Tibial nerve (tissue), 4 donors: ENCODE data around the gene KRTAP13-4. TPM values are rescaled to one million over a fixed set of nuclear protein-coding genes. Genes with fewer than 3 reads are reported as not detected.

ENCODE experiments used
- DNase-seq, 2 donors: peaks; one replicate each; pipeline ENCODE4 v3.0.0-alpha.2; 2019; ENCODE audit warnings: low spot score in 2 of 2
- H3K27ac ChIP-seq, 4 donors: fragments of 200-600 bp; sonication (generic) in 3 of 4; one replicate each; pipeline ENCODE4 v1.5.1; 2017 to 2019; ENCODE audit warnings: mild to moderate bottlenecking in 1 of 4
- H3K27me3 ChIP-seq, 2 donors: fragments of 200-600 bp; sonication (generic) in 1 of 2; one replicate each; pipeline versions ENCODE4 v1.5.1 to v1.6.0; 2017 to 2019
- H3K36me3 ChIP-seq, 3 donors: fragments of 200-600 bp; sonication (generic); one replicate each; pipeline ENCODE4 v1.5.1; 2018 to 2019
- H3K4me1 ChIP-seq, 4 donors: fragments of 200-600 bp; sonication (generic) in 3 of 4; one replicate each; pipeline ENCODE4 v1.5.1; 2017 to 2019
- H3K4me3 ChIP-seq, 4 donors: fragments of 200-600 bp; sonication (generic) in 3 of 4; one replicate each; pipeline ENCODE4 v1.5.1; 2017 to 2019; ENCODE audit warnings: mild to moderate bottlenecking in 1 of 4, moderate library complexity in 1 of 4
- H3K9me3 ChIP-seq, 4 donors: fragments of 200-600 bp; sonication (generic) in 3 of 4; one replicate each; pipeline ENCODE4 v1.5.1; 2017 to 2019
- EP300 ChIP-seq, 2 donors: sonication (generic); formaldehyde crosslinking; IDR thresholded peaks; one replicate each; pipeline ENCODE4 v1.6.1; 2017; ENCODE audit warnings: antibody characterized with exemption in 2 of 2, mild to moderate bottlenecking in 1 of 2
- POLR2A ChIP-seq, 2 donors: fragments of 450-650 bp; IDR thresholded peaks; one replicate each; pipeline ENCODE4 v1.6.1; 2017; ENCODE audit warnings: antibody characterized with exemption in 2 of 2, mild to moderate bottlenecking in 2 of 2, moderate library complexity in 2 of 2
- WGBS, 2 donors: methylation state at CpG; one replicate each; pipeline ENCODE4 v1.1.5; 2018; 5-methylcytosine and 5-hydroxymethylcytosine counted together
- total RNA-seq, 4 donors: library from RNA; depleted of rRNA; stranded (reverse); fragments of >200 nt; gene quantifications; one replicate each; pipeline ENCODE4 v1.1.0, GENCODE V29; 2016
- TF ChIP-seq, protein P1 (sequence below), 5 experiments: fragments of 200-600 bp in 3 of 5; fragments of 450-650 bp in 2 of 5; sonication (generic) in 3 of 5; IDR thresholded peaks; one replicate each; pipeline ENCODE4 v1.5.1; 2016 to 2019; ENCODE audit warnings: antibody characterized with exemption in 5 of 5, mild to moderate bottlenecking in 3 of 5, moderate library complexity in 2 of 5

Gene KRTAP13-4, protein sequence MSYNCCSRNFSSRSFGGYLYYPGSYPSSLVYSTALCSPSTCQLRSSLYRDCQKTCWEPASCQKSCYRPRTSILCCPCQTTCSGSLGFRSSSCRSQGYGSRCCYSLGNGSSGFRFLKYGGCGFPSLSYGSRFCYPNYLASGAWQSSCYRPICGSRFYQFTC
- not detected for total RNA-seq

DNA sequence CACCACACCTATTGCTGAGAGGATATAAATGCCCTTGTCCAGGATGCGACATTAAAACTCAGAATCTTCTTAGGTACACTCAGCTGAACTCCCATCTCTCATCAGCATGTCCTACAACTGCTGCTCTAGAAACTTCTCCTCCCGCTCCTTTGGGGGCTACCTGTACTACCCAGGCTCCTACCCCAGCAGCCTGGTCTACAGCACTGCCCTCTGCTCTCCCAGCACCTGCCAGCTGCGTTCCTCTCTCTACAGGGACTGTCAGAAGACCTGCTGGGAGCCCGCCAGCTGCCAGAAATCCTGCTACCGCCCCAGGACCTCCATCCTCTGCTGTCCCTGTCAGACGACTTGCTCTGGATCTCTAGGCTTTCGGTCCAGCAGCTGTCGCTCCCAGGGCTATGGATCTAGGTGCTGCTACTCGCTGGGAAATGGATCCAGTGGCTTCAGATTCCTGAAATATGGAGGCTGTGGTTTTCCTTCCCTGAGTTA is at the start of gene KRTAP13-4:
KRTAP13-4 (plus strand) TSS at position 51 of the 486 bp plus-strand sequence; CDS start at position 107, 56 bp downstream.
- Histone ChIP-seq H3K36me3 (no peaks in the 10 kb centered on the region), H3K9me3 (no peaks in the 10 kb centered on the region)

DNA sequence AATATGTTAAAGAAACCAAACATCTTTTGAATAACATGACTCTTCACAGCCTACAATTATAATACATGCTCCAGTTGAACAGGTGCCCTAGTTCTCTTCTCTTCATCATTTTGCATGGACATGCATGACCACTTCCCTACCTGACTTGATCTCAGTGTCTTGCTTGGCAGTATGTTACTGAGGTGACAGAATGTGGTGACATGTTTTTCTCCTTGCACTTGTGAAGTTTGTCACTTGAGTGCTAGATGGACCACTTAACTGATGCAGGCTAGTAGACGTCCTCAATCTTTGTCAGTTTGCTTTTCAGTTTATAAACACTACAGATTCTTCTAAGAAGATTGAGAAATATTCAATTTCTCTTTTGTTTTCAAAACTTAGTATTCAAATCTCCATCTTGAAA is 47.8 kb upstream of the KRTAP13-4 start:
- H3K27ac ChIP-seq, result no peak overlapping the region
- H3K4me3 ChIP-seq, result no peak overlapping the region
- no peaks in the 10 kb centered on the region for H3K27me3 ChIP-seq
- H3K4me1 ChIP-seq, result no peaks in the 10 kb centered on the region
- H3K9me3 ChIP-seq, result no peaks in the 10 kb centered on the region
- TF ChIP-seq, protein P1, sequence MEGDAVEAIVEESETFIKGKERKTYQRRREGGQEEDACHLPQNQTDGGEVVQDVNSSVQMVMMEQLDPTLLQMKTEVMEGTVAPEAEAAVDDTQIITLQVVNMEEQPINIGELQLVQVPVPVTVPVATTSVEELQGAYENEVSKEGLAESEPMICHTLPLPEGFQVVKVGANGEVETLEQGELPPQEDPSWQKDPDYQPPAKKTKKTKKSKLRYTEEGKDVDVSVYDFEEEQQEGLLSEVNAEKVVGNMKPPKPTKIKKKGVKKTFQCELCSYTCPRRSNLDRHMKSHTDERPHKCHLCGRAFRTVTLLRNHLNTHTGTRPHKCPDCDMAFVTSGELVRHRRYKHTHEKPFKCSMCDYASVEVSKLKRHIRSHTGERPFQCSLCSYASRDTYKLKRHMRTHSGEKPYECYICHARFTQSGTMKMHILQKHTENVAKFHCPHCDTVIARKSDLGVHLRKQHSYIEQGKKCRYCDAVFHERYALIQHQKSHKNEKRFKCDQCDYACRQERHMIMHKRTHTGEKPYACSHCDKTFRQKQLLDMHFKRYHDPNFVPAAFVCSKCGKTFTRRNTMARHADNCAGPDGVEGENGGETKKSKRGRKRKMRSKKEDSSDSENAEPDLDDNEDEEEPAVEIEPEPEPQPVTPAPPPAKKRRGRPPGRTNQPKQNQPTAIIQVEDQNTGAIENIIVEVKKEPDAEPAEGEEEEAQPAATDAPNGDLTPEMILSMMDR (IDR thresholded peaks at IDR 0.05), result no peak
- no peak for TF ChIP-seq POLR2A (IDR thresholded peaks at IDR 0.05)
- no peak for TF ChIP-seq EP300 (IDR thresholded peaks at IDR 0.05)
- 42 to 53% methylated on average over 1 of the region's 1 CpG for WGBS, 2 donors
- DNase-seq, result no peak
- H3K36me3 ChIP-seq, result no peaks in the 10 kb centered on the region

More for the DNA sequence above, at the start of gene KRTAP13-4:
- peaks cover 0 to 4% (median 0%) of the 10 kb centered on the region in 4 donors for H3K4me1 ChIP-seq
- no peak within 1 kb of the TSS for H3K4me3 ChIP-seq
- H3K27ac ChIP-seq, result no peak within 1 kb of the TSS
- no peaks in the 10 kb centered on the region for H3K27me3 ChIP-seq
- no peak for DNase-seq
- 81% methylated on average over 9 of the region's 9 CpGs for WGBS, 2 donors
- TF ChIP-seq POLR2A (IDR thresholded peaks at IDR 0.05) (no peak), EP300 (IDR thresholded peaks at IDR 0.05) (no peak)
- TF ChIP-seq, protein P1 (IDR thresholded peaks at IDR 0.05), result no peak

DNA sequence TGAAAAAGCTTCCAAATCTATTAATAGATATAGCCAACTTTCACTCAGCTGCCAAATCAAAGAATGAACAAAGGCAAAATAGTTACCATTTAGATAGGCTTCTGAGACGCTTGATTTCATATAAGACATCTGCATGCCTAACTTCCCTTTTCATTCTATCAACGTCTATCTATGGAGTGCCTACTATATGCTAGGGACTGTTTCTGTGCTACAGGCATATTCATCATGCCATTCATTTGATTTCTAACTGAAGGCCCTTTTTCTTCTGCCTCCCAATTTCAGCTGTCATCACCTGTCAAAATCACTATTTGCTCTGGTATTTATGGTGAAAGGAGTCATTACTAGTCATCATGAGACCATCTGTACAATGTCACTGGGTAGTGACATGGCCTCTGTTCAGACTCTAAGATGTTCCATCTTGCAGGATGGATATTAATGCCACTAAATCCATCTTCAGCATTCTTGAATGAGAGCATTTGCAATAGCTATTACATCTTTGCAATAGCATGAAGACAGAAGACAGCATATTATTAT is 38.5 kb upstream of the KRTAP13-4 start:
- no peak for TF ChIP-seq EP300 (IDR thresholded peaks at IDR 0.05)
- no peak for TF ChIP-seq POLR2A (IDR thresholded peaks at IDR 0.05)
- TF ChIP-seq, protein P1 (IDR thresholded peaks at IDR 0.05), result no peak
- no peaks in the 10 kb centered on the region for H3K27me3 ChIP-seq
- H3K4me1 ChIP-seq, result no peaks in the 10 kb centered on the region
- 35 to 47% methylated on average over 2 of the region's 2 CpGs for WGBS, 2 donors
- DNase-seq, result no peak
- H3K4me3 ChIP-seq, result no peak overlapping the region
- no peaks in the 10 kb centered on the region for H3K36me3 ChIP-seq
- peaks cover 0 to 12% (median 0%) of the 10 kb centered on the region in 4 donors for H3K9me3 ChIP-seq
- H3K27ac ChIP-seq, result no peak overlapping the region

DNA sequence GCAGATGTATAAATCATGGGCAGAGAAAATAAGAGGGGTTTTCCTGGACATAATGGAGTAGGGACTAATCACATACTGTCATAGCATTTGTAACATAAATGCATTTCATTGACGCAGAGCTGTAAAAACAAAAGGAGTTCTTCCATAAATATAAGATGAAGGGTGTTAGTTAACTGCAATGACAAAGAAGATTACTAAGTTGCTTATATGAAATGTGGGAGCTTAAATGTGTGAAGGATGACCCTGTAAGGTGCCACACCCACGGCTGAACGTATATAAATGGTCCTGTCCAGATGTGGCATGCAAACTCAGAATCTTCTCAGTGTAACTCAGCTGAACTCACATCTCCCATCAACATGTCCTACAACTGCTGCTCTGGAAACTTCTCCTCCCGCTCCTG is 34.3 kb upstream of the KRTAP13-4 start, which contains the start of gene KRTAP13-1:
KRTAP13-1 (plus strand) TSS at position 301 of the 400 bp plus-strand sequence; CDS start at position 357, 56 bp downstream.
- Histone ChIP-seq H3K27ac (no peak within 1 kb of the TSS), H3K36me3 (no peaks in the 10 kb centered on the region), H3K4me1 (no peaks in the 10 kb centered on the region), H3K4me3 (no peak within 1 kb of the TSS), H3K9me3 (peaks cover 0 to 5% (median 0%) of the 10 kb centered on the region in 4 donors), H3K27me3 (no peaks in the 10 kb centered on the region)
- WGBS, 2 donors, result 69 to 73% methylated on average over 4 of the region's 4 CpGs
- DNase-seq, result no peak
- TF ChIP-seq POLR2A (IDR thresholded peaks at IDR 0.05) (no peak), EP300 (IDR thresholded peaks at IDR 0.05) (no peak)
- TF ChIP-seq, protein P1 (IDR thresholded peaks at IDR 0.05), result no peak

DNA sequence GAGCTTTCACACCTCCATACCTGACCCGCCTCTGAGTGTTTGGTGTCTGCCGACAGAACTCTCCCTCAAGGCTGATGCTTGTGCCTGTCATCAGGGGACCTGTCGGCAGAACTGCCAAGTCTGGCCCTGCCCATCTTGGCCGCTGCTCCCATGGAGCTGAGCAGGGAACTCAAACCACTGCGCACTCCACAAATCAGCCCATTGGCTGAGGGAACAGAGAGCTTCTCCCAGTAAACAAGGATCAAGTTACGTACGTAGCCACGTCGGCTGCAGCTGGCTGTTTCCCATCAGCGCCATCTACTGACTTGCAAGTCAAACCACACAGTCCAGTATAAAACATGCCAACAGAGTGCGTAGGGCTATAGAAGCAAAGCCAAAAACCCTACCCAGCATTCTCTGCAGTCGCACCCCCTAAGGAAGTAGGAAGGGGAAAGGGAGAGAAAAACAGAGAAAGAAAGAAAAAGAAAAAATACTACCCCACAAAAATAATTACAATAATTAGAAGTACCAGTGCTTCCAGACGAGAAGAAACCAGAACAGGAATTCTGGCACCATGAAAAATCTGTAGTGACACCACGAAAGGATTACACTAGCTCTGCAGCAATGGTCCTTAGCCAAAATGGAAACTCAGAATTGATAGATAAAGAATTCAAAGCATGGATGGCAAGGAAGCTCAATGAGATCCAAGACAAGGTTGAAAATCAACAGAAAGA is 21.1 kb upstream of the KRTAP13-4 start:
- H3K4me3 ChIP-seq, result no peak overlapping the region
- peaks cover 0 to 14% (median 0%) of the 10 kb centered on the region in 4 donors for H3K9me3 ChIP-seq
- WGBS, 2 donors, result 33 to 44% methylated on average over 13 to 14 of the region's 14 CpGs
- no peaks in the 10 kb centered on the region for H3K27me3 ChIP-seq
- TF ChIP-seq EP300 (IDR thresholded peaks at IDR 0.05), result no peak
- TF ChIP-seq, protein P1 (IDR thresholded peaks at IDR 0.05), result no peak
- TF ChIP-seq POLR2A (IDR thresholded peaks at IDR 0.05), result no peak
- H3K4me1 ChIP-seq, result no peaks in the 10 kb centered on the region
- no peak for DNase-seq
- no peaks in the 10 kb centered on the region for H3K36me3 ChIP-seq
- no peak overlapping the region for H3K27ac ChIP-seq
